Activated CD4-positive, alpha-beta T cell treated with anti-CD3 and anti-CD28 coated beads, Interleukin-2, amount 10 ng/mL, durations not matched to agents 24 days and 14 days (primary cell): ENCODE data around the gene PICALM. TPM values are rescaled to one million over a fixed set of nuclear protein-coding genes. Genes with fewer than 3 reads are reported as not detected.
"Not testable (repeated sequence)": the region's sequence is repeated elsewhere in the genome, so short reads cannot be mapped to it uniquely, and the experiment has no call there.

ENCODE experiments used
- DNase-seq: peaks from one replicate; pipeline ENCODE4 v3.0.0; 2022
- H3K27ac Mint-ChIP-seq: one replicate; pipeline ENCODE4 v1.8.0; 2022; ENCODE audit warnings: mild to moderate bottlenecking, mixed read lengths
- H3K27me3 Mint-ChIP-seq: one replicate; pipeline ENCODE4 v1.8.0; 2022; ENCODE audit warnings: mixed read lengths
- H3K36me3 Mint-ChIP-seq: one replicate; pipeline ENCODE4 v1.8.0; 2022; ENCODE audit warnings: low read depth, mild to moderate bottlenecking, mixed read lengths
- H3K4me1 Mint-ChIP-seq: one replicate; pipeline ENCODE4 v1.8.0; 2021; ENCODE audit warnings: mixed read lengths
- H3K4me3 Mint-ChIP-seq: one replicate; pipeline ENCODE4 v1.8.0; 2022; ENCODE audit warnings: mild to moderate bottlenecking, moderate library complexity, mixed read lengths
- H3K9me3 Mint-ChIP-seq: one replicate; pipeline ENCODE4 v1.8.0; 2021; ENCODE audit warnings: mixed read lengths
- intact Hi-C: fragments of 100-400 bp; cut with micrococcal nuclease; formaldehyde crosslinking; loops from one replicate; pipeline ENCODE4 v1.15.1; 2023
- total RNA-seq: library from RNA; stranded (reverse); gene quantifications from 2 replicates; pipeline ENCODE4 v1.2.3, GENCODE V29; 2022

PICALM gene
- total RNA-seq, 1 donor from 2014 or later, result 156 TPM

- Mint-ChIP-seq H3K4me3 (no peak overlapping the region), H3K4me1 (no peaks in the 10 kb centered on the region), H3K27ac (no peak overlapping the region), H3K27me3 (peaks cover 4% of the 10 kb centered on the region), H3K36me3 (no peaks in the 10 kb centered on the region), H3K9me3 (peaks cover 12% of the 10 kb centered on the region)
- no peak for DNase-seq
- intact Hi-C loops, result no loop called here
These were observed 33.1 kb upstream of the PICALM start for GRCh38 chr11:86101941-86102407.

- peaks cover 4% of the 10 kb centered on the region for H3K27me3 Mint-ChIP-seq
- peaks cover 12% of the 10 kb centered on the region for H3K9me3 Mint-ChIP-seq
- intact Hi-C loops, result no loop called here
- no peak for DNase-seq
- H3K4me3 Mint-ChIP-seq, result no peak overlapping the region
- H3K36me3 Mint-ChIP-seq, result no peaks in the 10 kb centered on the region
- H3K4me1 Mint-ChIP-seq, result no peaks in the 10 kb centered on the region
- no peak overlapping the region for H3K27ac Mint-ChIP-seq
These were observed 32.6 kb upstream of the PICALM start for GRCh38 chr11:86101493-86101892.

GRCh38 chr11:86099874-86100273 lies 31.0 kb upstream of the PICALM start:
- intact Hi-C loops, result no loop called here
- Mint-ChIP-seq H3K27me3 (peaks cover 4% of the 10 kb centered on the region), H3K4me1 (no peaks in the 10 kb centered on the region), H3K27ac (no peak overlapping the region), H3K4me3 (no peak overlapping the region), H3K9me3 (peaks cover 12% of the 10 kb centered on the region), H3K36me3 (no peaks in the 10 kb centered on the region)
- DNase-seq, result no peak

GRCh38 chr11:86097980-86098379 lies 29.1 kb upstream of the PICALM start:
- Mint-ChIP-seq H3K36me3 (no peaks in the 10 kb centered on the region), H3K27me3 (peaks cover 4% of the 10 kb centered on the region), H3K9me3 (peaks cover 12% of the 10 kb centered on the region), H3K27ac (no peak overlapping the region), H3K4me3 (no peak overlapping the region), H3K4me1 (no peaks in the 10 kb centered on the region)
- intact Hi-C loops, result no loop called here
- DNase-seq, result no peak

- H3K4me3 Mint-ChIP-seq, result no peak overlapping the region
- no peaks in the 10 kb centered on the region for H3K36me3 Mint-ChIP-seq
- no peak for DNase-seq
- H3K9me3 Mint-ChIP-seq, result no peaks in the 10 kb centered on the region
- H3K27ac Mint-ChIP-seq, result no peak overlapping the region
- peaks cover 1% of the 10 kb centered on the region for H3K27me3 Mint-ChIP-seq
- intact Hi-C loops, result no loop called here
- H3K4me1 Mint-ChIP-seq, result peaks cover 5% of the 10 kb centered on the region
These were observed 22.7 kb upstream of the PICALM start for GRCh38 chr11:86091566-86091965.

GRCh38 chr11:86091086-86091485 lies 22.2 kb upstream of the PICALM start:
- intact Hi-C loops, result no loop called here
- Mint-ChIP-seq H3K4me1 (peaks cover 5% of the 10 kb centered on the region), H3K27ac (no peak overlapping the region), H3K36me3 (no peaks in the 10 kb centered on the region), H3K9me3 (no peaks in the 10 kb centered on the region), H3K4me3 (no peak overlapping the region), H3K27me3 (peaks cover 1% of the 10 kb centered on the region)
- DNase-seq, result no peak

GRCh38 chr11:86089659-86090058 lies 20.8 kb upstream of the PICALM start:
- Mint-ChIP-seq H3K36me3 (no peaks in the 10 kb centered on the region), H3K27me3 (peaks cover 1% of the 10 kb centered on the region), H3K27ac (no peak overlapping the region), H3K4me1 (peaks cover 5% of the 10 kb centered on the region), H3K4me3 (no peak overlapping the region), H3K9me3 (no peaks in the 10 kb centered on the region)
- DNase-seq, result no peak
- intact Hi-C loops, result no loop called here

GRCh38 chr11:86087688-86088087 lies 18.8 kb upstream of the PICALM start:
- intact Hi-C loops, H3K27me3 Mint-ChIP-seq, H3K36me3 Mint-ChIP-seq, DNase-seq, H3K4me3 Mint-ChIP-seq, H3K4me1 Mint-ChIP-seq, H3K27ac Mint-ChIP-seq, H3K9me3 Mint-ChIP-seq: not testable (repeated sequence)

- Mint-ChIP-seq H3K9me3 (peaks cover 4% of the 10 kb centered on the region), H3K4me1 (peaks cover 5% of the 10 kb centered on the region), H3K36me3 (no peaks in the 10 kb centered on the region), H3K27me3 (peaks cover 1% of the 10 kb centered on the region), H3K27ac (no peak overlapping the region), H3K4me3 (no peak overlapping the region)
- no peak for DNase-seq
- intact Hi-C loops, result no loop called here
These were observed 18.4 kb upstream of the PICALM start for GRCh38 chr11:86087256-86087655.

GRCh38 chr11:86081455-86081854 lies 12.6 kb upstream of the PICALM start:
- no peak for DNase-seq
- Mint-ChIP-seq H3K4me3 (no peak overlapping the region), H3K27ac (no peak overlapping the region), H3K27me3 (peaks cover 2% of the 10 kb centered on the region), H3K36me3 (no peaks in the 10 kb centered on the region), H3K4me1 (no peaks in the 10 kb centered on the region), H3K9me3 (peaks cover 11% of the 10 kb centered on the region)
- intact Hi-C loops, result no loop called here

GRCh38 chr11:86079421-86079820 lies 10.5 kb upstream of the PICALM start:
- intact Hi-C loops, result no loop called here
- Mint-ChIP-seq H3K27me3 (peaks cover 6% of the 10 kb centered on the region), H3K4me1 (no peaks in the 10 kb centered on the region), H3K4me3 (no peak overlapping the region), H3K9me3 (peaks cover 11% of the 10 kb centered on the region), H3K36me3 (no peaks in the 10 kb centered on the region), H3K27ac (no peak overlapping the region)
- DNase-seq, result peak; percentile 49

GRCh38 chr11:86073948-86074347 lies 5.1 kb upstream of the PICALM start:
- intact Hi-C loops, result no loop called here
- Mint-ChIP-seq H3K9me3 (peaks cover 11% of the 10 kb centered on the region), H3K36me3 (no peaks in the 10 kb centered on the region), H3K27me3 (peaks cover 8% of the 10 kb centered on the region), H3K27ac (no peak overlapping the region), H3K4me1 (peaks cover 15% of the 10 kb centered on the region), H3K4me3 (no peak overlapping the region)
- no peak for DNase-seq

GRCh38 chr11:86072211-86072610 lies 3.3 kb upstream of the PICALM start:
- Mint-ChIP-seq H3K27me3 (peaks cover 7% of the 10 kb centered on the region), H3K36me3 (peaks cover 11% of the 10 kb centered on the region), H3K9me3 (peaks cover 4% of the 10 kb centered on the region), H3K4me3 (no peak overlapping the region), H3K27ac (no peak overlapping the region), H3K4me1 (peaks cover 15% of the 10 kb centered on the region)
- DNase-seq, result no peak
- intact Hi-C loops, result no loop called here

GRCh38 chr11:86070142-86071056 lies 1.5 kb upstream of the PICALM start:
- peaks cover 23% of the 10 kb centered on the region for H3K36me3 Mint-ChIP-seq
- intact Hi-C loops, result no loop called here
- H3K4me3 Mint-ChIP-seq, result peak overlapping the region; percentile 100
- H3K9me3 Mint-ChIP-seq, result peaks cover 4% of the 10 kb centered on the region
- H3K27me3 Mint-ChIP-seq, result peaks cover 3% of the 10 kb centered on the region
- DNase-seq, result no peak
- H3K27ac Mint-ChIP-seq, result peak overlapping the region; percentile 89
- peaks cover 25% of the 10 kb centered on the region for H3K4me1 Mint-ChIP-seq
